GM21825 (cell line): ENCODE data around the gene CHTF8.

Experiments
- ATAC-seq: cut with Tn5 transposase; IDR thresholded peaks from one replicate; pipeline ENCODE4 v1.9.1; 2021; ENCODE audit warnings: mild to moderate bottlenecking, moderate library complexity; ENCODE audit not compliant: unreplicated experiment

CHTF8 gene

DNA sequence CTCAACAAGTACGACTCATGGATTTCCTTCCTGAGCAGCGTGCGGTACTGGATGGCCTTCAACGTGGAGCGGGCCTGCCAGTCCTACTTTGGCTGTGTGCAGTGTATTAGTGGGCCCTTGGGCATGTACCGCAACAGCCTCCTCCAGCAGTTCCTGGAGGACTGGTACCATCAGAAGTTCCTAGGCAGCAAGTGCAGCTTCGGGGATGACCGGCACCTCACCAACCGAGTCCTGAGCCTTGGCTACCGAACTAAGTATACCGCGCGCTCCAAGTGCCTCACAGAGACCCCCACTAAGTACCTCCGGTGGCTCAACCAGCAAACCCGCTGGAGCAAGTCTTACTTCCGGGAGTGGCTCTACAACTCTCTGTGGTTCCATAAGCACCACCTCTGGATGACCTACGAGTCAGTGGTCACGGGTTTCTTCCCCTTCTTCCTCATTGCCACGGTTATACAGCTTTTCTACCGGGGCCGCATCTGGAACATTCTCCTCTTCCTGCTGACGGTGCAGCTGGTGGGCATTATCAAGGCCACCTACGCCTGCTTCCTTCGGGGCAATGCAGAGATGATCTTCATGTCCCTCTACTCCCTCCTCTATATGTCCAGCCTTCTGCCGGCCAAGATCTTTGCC is 17.9 kb downstream of the CHTF8 start:
- ATAC-seq = no peak

DNA sequence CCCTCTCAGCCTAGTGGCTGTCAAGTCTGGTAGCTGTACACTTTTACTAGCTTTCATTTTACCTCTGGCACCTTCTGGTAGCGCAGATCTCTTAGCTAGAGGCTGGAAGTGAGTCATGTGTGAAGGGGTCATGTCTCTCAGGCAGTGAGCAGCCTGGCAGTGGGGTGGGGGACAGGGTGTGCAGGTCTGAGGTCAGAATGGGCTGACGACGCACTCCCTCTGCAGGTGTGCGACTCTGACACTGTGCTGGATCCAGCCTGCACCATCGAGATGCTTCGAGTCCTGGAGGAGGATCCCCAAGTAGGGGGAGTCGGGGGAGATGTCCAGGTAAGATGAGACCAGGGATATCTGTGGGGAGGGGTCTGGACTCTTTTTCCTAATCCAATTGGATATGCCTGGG is 19.2 kb downstream of the CHTF8 start:
- no peak for ATAC-seq

DNA sequence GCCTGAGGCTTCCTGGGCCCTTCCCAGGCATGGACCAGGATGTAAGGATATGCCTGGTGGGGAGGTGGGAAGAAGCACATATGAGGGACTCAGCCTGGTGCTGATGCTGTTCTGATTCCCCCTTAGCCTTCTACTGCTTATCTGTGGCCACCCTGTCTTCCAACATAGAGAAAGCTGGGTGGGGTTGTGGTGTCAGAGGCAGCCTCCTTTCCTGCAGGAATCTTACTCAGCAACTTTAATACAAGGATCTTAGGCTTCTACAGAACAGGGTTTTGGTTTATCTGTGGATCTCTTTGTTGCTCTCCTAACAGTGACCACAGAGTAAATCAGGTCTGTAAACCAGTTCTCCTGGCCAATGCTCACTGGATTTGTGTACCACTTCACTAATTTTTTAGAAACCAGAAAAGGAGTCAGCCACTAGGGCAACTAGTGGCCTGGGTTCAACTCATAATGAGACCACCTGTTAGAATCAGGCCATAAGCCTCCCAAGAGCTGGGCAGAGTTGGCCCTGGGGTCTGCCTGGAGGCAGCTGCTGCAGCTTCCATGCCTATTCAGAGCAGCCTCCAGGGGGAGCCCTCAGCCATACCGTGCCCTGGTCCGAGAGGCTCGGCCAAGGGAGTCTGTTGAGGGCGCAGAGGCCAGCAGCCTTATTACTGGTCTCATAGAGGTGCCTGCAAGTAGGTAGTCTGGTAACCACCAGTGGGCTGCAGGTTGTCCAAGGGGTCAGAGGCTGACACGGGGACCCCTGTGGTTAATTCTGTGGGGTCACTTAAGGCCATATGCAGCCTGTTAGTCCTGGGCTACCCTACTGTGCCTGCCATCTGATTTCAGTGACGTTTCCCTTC is 19.9 kb downstream of the CHTF8 start:
- no peak for ATAC-seq

DNA sequence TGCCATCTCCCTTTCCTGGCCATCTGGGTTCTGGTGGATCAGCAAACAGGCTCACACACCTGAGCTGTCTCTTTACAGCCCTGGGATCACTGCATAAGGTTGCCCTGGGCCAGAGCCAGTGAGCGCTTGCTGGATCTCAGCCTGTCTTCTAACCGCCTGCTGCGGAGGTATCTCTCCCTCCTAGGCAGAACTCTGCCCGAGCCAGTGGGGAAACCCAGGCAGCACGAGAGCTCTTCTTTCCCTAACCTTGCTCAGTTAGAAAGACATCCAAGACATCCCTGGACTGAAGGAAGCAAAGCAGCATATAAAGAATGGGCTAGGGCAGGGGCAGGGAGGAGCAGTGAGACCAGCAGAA is 20.5 kb downstream of the CHTF8 start:
- no peak for ATAC-seq

DNA sequence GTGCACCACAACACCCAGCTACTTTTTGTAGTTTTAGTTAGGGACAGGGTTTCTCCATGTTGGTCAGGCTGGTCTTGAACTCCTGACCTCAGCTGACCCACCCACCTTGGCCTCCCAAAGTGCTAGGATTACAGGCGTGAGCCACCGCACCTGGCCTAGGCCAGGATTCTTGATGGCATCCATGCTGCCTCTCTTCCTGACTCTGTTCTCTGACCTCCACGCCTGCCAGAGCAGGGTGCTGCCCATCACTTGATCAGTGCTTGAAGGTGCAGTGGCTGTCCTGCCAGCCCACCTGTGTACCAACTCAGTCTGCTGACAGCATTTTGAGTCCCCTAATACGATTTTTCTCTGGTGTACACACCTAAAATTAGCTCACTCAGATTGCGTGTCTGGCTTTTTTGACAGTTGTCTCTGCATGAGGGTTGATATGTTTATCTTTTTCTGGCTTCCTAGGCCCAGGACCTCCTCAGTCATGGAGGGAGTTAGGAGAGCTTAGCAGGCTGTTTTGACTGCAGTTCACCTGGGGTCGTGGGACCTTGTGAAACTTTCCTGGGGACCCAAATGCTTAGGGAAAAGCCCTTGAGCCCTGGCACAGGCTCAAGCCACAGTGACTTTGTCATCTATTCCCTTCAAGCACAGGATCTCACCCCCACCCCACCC is 21.0 kb downstream of the CHTF8 start:
- ATAC-seq = no peak

DNA sequence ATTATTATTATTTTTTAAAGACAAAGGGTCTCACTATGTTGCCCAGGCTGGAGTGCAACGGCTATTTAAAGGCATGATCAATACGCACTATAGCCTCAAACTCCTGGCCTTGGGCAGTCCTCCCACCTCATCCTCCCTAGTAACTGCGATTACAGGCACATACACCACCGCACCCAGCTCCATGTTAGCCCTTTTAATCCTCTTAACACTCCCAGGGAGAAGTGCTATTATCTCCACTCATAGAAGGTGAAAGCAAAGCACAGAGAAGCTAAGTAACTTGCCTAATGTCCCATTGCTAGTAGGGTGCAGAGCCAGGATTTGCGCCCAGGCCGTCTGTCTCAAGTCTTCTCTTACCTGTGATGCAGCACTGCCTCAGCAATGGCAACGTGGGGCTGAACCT is 22.0 kb downstream of the CHTF8 start:
- no peak for ATAC-seq

DNA sequence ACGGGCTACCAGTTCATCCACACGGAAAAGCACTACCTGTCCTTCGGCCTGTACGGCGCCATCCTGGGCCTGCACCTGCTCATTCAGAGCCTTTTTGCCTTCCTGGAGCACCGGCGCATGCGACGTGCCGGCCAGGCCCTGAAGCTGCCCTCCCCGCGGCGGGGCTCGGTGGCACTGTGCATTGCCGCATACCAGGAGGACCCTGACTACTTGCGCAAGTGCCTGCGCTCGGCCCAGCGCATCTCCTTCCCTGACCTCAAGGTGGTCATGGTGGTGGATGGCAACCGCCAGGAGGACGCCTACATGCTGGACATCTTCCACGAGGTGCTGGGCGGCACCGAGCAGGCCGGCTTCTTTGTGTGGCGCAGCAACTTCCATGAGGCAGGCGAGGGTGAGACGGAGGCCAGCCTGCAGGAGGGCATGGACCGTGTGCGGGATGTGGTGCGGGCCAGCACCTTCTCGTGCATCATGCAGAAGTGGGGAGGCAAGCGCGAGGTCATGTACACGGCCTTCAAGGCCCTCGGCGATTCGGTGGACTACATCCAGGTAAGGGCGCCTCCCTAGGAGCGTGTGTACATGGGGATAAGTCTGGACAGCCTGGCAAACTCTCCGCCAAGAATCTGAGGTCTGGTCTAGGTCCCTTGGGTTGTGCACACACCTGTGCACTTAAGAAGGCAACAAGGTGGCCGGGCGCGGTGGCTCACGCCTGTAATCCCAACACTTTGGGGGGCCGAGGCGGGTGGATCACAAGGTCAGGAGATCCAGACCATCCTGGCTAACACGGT is 22.7 kb downstream of the CHTF8 start:
- no peak for ATAC-seq

DNA sequence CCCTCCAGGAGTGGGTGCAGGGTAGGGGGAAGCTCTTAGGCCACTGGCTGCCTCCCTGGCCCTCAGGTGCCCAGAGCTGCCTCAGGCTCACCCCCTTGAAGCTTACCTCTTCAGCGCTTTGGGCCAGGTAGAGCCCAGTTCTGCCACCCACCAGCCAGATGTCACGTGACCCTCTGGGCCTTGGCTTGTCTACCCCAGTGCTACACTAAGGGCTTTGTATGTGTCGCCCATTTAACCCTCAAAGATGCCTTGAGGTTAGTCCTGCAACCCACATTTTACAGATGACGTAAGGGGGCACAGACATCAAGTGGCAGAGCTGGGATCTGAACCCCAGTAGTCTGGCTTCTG is 23.5 kb downstream of the CHTF8 start:
- ATAC-seq = no peak

DNA sequence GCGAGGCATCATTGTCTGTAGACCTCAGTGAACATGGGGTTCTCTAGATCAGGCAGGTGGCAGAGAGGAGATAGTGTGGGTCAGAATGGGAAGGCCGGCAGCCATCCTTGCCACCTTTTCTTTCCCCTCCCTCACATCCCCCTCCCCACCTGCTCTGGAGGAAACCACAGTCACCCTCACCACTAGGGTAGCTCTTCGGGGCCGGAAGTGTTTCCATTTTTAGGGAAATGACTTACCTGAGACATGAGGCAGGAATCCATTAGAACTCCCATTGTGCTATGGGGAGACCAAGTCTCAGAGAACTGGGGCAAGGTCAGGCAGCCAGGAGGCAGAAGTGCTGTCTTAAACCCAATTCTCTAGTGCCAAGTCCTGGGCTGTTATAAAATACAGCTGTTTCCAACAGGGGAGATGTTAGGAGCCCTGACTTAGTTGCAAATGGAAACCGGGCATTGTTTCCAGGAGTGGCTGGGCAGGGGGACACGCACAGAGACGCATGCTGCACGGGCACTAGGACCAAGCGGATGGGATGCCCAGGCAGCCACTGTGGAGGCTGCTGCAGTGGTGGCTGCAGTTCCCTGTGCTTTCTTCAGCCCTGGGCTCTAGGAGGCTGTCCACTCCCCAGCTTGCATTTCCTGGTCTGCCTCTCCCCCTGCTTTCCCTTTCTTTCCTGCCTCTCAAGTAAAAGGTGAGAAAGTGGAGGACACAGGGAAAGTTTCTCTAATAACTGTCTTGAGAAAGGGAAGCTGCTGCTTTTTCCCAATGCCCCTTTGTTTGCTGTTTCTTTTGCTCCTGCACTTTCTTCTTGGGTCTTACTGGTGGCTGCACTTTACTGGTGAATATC is 24.1 kb downstream of the CHTF8 start:
- ATAC-seq = no peak

DNA sequence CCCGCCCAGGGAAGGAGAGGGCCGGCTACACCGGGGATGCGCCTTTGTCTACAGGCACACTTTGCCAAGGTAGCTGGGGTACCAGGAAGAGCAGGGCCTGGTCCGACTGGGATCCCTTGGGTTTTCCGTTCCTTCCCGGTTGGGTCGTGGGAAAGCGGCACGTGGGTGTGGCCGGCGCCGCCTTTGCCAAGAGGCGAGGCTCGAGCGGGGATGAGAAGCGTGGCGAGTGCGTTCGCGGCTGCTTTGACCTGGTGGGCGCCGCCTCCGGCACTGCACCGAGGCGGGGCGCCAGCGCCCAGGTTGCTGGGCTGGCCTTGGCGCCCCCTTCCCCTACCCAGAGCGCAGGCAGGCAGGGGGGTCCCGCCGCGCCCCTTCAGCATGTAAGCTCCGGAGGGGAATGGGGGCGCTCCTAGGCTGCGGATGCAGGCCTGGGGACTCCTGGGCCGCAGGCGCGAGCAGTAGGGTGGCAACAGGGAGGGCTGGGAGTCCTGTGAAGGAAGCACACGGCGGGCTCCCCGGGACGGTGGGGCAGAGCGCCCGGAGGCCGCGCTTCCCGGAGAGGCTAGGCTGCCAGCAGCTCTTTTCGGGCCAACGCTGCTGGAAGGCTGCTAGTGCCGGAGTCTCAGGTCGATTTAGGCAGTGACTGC is 24.9 kb downstream of the CHTF8 start:
- no peak for ATAC-seq

DNA sequence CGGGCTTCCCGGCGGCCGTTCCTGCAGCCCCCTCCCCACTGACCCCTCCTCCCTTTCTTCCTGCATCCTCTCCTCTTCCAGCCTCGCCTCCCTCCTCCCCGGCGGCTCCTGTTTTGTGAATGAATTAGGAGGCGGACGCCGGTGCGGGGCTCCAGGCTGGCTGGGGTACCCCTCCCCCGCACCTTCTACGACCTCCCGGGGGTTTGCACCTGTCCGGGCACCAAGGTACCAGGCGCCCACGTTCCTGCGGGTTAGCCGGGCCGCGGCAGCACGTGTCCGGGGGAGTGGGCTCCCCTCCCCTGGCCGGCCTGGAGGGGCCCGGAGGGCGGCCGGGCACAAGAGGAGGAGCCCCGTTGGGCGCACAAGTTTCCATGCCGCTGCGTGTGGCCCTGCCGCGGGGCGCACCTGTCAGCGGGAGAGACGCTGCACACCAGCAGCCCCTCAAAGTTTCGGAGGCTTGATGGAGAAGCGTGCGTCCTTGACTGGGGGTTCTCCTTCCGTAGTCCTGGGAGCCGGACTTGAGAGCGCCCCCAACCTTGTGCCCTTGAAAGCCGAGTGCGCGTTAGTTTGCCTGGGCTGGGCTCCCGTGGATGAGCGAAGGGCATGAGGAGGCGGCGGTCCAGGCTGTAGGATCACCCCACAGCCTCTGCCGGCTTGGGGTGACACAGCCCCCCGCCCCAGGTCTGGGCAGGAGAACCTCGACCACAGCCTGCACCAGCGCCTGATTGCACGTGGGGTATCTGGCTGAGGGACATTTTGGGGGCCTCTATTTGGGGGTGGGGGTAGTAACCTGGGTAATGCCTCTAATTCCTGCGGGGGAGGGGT is 25.7 kb downstream of the CHTF8 start:
- ATAC-seq = no peak

DNA sequence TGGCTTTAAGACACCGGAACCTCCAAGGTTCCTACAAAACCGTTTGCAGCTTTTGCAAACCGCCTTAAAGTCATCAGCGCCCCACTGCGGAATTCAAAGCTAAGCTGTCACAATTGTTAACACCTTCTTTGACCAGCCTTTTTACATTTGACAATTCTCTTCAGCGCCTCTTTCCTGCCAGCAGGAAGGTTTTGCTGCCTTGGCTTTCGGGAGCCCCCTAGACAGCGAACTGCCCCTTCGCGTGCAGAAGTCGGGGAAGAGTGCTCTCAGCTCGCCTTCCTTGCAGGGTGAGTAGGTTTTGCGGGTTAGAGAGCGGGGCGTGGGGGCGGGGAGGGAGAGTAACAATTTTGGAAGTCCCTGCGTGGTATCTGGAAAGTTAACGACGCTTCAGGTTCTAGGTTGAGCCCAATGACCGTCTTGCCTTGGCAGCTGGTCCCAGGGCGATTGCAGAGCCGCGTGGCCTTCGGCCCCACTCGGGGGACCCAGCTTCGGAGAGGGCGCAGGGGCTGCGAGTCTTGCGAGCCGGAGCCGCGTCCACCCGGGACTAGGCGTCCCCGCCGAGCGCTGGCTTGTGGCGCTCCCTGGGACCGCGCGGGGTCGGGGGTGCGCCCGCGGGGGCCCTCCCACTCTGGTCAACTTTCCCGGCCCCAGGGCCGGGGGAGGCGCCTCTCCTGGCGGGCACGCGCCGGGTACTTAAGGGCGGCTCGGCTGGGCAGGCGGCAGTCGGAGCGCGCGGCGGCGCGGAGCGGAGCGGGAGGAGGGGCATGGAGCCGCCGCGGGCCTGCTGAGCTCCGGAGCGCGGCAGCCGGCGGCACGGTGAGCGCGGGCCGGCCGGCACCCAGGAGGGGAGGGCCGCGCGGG is 26.7 kb downstream of the CHTF8 start, which contains the start of gene HAS3:
HAS3 (plus strand) TSS at position 153 of the 861 bp plus-strand sequence. CDS start 3,743 bp downstream, outside the sequence.
- ATAC-seq = no peak

DNA sequence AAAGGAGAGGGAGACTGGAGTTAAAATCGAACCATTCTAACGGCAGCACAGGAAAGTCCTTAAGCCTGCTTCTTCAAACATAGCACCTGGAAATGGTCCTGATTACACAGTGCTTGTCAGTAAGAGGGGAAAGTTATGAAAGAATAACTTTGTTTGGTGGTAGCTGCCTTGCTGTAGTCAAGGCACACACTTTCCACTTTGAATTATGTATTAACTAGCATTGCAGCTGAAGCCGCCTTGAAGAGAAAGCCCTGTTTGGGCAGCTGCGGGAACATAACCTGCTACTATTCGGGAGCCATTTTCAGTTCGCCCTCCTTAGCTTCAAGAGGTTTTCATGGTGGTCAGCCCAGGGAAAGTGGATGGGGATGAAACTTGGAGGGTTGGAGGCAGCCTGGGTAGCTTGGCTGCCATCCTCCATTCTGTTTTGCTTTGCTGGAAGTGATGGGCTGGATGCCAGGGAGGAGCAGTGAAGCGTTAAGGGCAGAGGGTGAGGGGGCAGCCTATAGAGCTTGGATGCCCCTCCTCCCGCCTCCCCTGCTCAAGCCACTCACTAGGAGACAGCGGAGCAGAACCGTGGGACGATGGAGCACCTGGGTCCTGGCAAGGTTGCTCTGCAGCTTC is 32.2 kb downstream of the CHTF8 start:
- ATAC-seq = no peak

DNA sequence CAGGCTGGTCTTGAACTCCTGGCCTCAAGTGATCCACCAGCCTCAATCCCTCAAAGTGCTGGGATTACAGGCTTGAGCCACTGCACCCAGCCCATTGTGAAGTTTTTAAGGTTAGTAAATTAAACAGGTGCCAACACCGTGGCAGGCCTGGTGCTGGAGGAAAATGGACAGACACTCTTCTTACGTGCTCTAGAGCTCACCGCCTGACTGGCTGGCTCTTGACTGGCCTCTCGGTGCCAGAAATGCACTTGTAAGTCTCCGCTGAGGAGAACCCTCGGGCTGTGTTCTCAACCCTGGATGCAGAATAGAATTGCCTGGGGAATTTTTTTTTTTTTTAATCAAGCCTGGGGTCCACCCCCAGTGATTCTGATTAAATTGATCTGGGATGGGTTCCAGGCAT is 37.2 kb downstream of the CHTF8 start:
- no peak for ATAC-seq

DNA sequence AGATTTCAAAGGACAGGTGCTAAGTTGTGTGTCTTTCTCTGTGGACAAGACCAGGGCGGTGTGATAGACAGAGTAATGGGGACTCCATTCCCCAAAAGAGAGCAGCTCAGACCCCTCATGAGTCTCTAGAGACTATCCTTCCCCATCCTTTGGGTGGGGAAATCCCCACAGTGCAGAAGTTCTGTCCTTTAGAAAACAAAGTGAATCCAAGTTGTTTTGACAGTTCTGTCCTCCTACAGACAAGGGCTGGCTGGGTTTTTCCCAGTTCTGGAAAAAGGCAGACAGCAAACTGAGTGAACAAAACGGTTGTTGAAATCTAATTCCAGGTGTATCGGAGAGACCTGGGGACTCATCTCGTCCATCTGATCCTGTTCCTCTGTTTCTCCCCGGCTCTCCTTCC is 37.9 kb downstream of the CHTF8 start:
- no peak for ATAC-seq

DNA sequence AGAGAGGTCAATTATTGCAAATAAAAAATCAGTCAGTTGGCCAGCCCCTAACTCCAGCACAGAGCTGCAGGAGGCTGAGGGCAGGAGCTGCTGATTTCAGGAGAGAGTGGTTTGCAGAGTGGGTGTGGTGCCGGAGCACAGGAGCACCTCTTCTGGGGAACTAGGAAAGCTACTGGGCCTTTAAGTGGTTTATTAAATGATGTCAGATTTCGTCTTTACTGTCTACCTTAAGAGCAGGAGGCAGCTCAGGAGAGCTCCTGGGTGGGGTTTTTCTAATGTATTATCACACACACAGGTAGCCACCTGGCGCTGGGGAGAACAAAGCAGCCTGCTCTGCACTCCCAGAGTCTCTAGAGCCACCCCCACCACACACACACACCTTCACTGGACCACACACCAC is 38.4 kb downstream of the CHTF8 start:
- no peak for ATAC-seq

DNA sequence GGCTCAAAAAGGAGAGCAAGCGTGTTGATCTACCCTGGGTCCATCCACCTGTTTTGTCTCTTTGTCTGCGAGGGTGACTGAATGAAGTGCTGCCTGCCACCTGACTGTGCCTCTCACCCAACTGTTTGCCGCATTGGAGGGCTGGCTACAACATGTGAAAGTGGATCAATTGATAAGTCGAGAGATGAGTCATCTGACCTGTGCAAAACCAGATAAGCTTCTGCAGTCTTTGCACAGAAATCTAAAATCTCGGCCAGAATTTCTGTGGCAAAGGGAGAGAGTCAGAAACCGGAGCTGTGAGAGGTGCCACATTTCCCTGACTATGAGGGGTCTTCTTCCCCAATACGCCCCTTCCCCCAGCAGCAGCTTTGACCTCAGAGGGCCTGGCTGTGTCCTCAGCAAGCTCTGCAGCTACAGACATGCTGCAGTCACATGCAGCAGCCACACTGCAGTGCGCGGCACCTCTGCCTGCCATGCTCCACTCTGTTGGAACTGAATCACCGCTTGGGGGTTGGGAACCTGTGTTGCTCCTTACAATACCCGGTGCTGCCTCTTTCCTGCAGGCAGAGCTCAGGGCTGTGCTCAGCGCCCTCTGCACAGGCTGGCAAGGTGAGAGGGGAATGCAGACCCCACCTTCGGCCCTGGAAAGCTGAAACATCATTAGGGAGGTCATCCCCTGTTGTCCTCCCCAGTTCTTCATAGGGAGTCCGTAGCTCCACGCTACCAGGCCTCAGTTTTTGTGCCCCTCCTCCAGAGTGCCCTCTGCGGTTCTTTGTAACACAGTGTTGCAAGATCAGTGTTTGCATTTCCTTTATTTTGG is 43.1 kb downstream of the CHTF8 start:
- no peak for ATAC-seq
